Testis (tissue), 5 donors: ENCODE results near the gene OR11H1. TPM values are rescaled to one million over a fixed set of nuclear protein-coding genes. Genes with fewer than 3 reads are reported as not detected.
"Not testable (repeated sequence)": the region's sequence is repeated elsewhere in the genome, so short reads cannot be mapped to it uniquely, and the experiment has no call there.

Experiments used
- DNase-seq: peaks from one replicate; pipeline ENCODE4 v3.0.0-alpha.2; 2019
- H3K27ac ChIP-seq, 2 donors: fragments of 200-600 bp; sonication (generic); one replicate each; pipeline ENCODE4 v1.5.1; 2019
- H3K27me3 ChIP-seq: fragments of 200-600 bp; sonication (generic); one replicate; pipeline ENCODE4 v1.5.1; 2019
- H3K36me3 ChIP-seq: fragments of 200-600 bp; sonication (generic); one replicate; pipeline ENCODE4 v1.5.1; 2017; ENCODE audit warnings: low read depth; ENCODE audit errors: missing control alignments
- H3K4me1 ChIP-seq: fragments of 200-600 bp; sonication (generic); one replicate; pipeline ENCODE4 v1.5.1; 2019
- H3K4me3 ChIP-seq, 2 donors: fragments of 200-600 bp; sonication (generic); one replicate each; pipeline ENCODE4 v1.5.1; 2017 to 2019
- H3K9me3 ChIP-seq: fragments of 200-600 bp; sonication (generic); one replicate; pipeline ENCODE4 v1.5.1; 2017
- whole genome bisulfite sequencing, 2 donors: methylation state at CpG; one replicate each; pipeline ENCODE4 v1.1.5; 2018; 5-methylcytosine and 5-hydroxymethylcytosine counted together
- intact Hi-C: fragments of 100-400 bp; cut with DNase I; formaldehyde crosslinking; loops from one replicate; pipeline ENCODE4 v1.15.1; 2023; ENCODE audit warnings: low total_unique reads
- long read RNA-seq, 2 donors: transcript quantifications; one replicate each; lab custom pipeline, GENCODE V29; 2026
- polyA plus RNA-seq: library from polyadenylated mRNA; stranded (reverse); fragments of 350-450 nt; fragmentation: Illumina TruSeq; extraction: RNeasy Lipid Tissue Mini Kit (QIAGEN cat#74804); gene quantifications from one replicate; pipeline ENCODE4 v1.2.3, GENCODE V29; 2014; ENCODE audit warnings: low read depth, low replicate concordance; ENCODE audit not compliant: insufficient read depth
- total RNA-seq, 2 donors: library from RNA; depleted of rRNA; stranded (reverse); fragments of >200 nt; gene quantifications; one replicate each; pipeline ENCODE4 v1.2.3, GENCODE V29; 2016

Gene OR11H1, protein sequence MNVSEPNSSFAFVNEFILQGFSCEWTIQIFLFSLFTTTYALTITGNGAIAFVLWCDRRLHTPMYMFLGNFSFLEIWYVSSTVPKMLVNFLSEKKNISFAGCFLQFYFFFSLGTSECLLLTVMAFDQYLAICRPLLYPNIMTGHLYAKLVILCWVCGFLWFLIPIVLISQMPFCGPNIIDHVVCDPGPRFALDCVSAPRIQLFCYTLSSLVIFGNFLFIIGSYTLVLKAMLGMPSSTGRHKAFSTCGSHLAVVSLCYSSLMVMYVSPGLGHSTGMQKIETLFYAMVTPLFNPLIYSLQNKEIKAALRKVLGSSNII
- total RNA-seq (not detected), polyA plus RNA-seq (not detected)
- long read RNA-seq, donor 1, result 0 reads
- long read RNA-seq, donor 2, result 0 reads

DNA sequence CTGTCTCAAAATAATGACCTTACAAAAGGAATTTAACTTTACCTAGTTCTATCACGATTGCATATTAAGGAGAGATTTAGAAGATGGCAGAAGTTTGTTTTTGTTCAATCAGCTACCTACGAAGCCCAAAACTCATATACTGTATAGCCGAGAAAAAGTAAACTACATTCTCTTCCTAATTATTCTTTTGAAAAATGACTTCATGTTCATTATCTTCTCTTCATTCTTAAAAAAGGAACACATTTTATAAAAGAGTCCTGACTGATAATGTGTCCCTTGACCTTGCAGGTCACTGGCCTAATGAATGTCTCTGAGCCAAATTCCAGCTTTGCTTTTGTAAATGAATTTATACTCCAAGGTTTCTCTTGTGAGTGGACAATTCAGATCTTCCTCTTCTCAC, at the start of gene OR11H1:
Gene OR11H1, plus strand, starts transcription at position 301 of the 400 bp plus-strand sequence. Its CDS starts 0 bp downstream, at position 301.
- H3K4me3 ChIP-seq, H3K27me3 ChIP-seq, H3K27ac ChIP-seq, H3K4me1 ChIP-seq, intact Hi-C loops, H3K9me3 ChIP-seq, DNase-seq, H3K36me3 ChIP-seq: not testable (repeated sequence)
- WGBS, 2 donors, result no CpG with 5 or more reads among the region's 3 CpGs

DNA sequence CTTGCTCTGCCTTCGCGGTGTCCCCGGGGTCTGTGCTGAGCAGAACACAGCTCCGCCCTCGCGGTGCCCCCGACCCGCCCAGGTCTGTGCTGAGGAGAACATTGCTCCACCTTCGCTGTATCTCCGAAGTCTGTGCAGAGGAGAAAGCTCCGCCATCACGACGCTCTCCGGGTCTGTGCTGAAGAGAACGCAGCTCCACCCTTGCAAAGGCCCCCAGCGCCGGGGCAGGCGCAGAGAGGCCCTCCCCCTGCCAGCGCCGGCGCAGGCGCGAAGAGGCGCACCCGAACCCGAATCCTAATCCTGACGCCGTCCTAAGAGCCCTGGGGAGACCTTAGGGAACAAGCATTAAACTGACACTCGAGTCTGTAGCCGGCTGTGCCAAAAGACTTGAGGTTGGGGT, 18.0 kb upstream of the OR11H1 start:
- H3K27ac ChIP-seq, H3K4me3 ChIP-seq, intact Hi-C loops, H3K9me3 ChIP-seq, H3K36me3 ChIP-seq, H3K27me3 ChIP-seq, H3K4me1 ChIP-seq, DNase-seq: not testable (repeated sequence)
- no CpG with 5 or more reads among the region's 30 CpGs for WGBS, 2 donors

DNA sequence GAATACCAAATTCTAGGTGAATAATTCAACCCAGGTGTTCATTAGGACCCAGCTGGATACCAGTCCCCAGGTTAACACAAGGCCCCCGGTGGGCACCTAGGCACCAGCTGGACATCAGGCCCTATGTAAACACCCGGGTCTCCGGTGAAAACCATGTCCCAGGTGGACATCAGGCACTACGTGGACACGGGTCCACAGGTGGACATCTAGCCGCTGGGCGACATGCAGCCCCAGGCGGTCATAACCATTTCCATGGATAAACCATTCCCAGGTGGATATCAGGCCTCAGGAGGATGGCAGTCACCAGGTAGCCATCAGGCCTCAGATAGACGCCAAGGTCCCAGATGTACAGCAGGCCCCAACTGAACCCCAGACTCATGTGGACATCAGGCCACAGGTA, 12.1 kb upstream of the OR11H1 start:
- H3K27me3 ChIP-seq, DNase-seq, intact Hi-C loops, H3K4me3 ChIP-seq, H3K36me3 ChIP-seq, H3K27ac ChIP-seq, H3K4me1 ChIP-seq, H3K9me3 ChIP-seq: not testable (repeated sequence)
- WGBS, 2 donors, result 79 to 100% methylated on average over 1 to 8 of the region's 9 CpGs

DNA sequence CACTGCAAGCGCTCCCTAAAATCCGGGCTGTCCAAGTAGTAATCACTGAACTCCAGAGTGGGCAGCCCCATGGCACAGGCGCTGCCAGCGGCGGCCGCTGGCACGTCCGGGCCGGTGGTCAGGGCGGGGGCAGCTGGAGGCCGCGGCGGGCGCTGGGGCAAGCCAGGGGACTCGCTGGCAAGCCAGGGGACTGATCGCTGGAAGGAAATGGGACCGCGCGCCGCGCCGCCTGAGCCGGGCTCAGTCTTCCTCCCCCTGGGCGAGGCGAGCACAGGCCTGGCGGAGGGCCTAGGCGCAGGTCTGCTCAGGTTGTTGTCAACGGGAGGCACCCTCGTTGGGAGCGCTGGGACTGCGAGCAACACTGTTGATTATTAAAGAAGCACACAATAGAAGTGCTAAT, 25.8 kb downstream of the OR11H1 start:
- DNase-seq, result not testable (repeated sequence)

DNA sequence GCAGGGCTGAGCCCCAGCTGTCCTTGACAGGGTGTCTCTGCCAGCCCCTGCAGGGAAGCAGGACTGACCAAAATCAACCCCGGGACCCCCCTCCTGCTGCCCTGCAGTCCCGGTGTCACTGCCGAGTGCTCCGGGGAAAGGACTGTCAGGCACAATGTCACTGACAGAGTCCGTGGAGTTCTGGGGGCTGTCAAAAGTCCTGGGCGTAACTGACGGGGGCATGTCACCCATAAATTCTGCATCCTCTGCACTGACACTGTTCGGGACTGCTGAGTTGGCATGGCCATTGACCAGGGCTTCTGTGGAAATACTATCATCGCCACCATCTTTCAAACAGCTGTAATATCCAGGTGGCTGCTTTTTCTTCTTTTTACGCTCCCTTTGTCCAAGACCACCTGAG, 35.5 kb downstream of the OR11H1 start:
- H3K27me3 ChIP-seq, H3K4me3 ChIP-seq, DNase-seq, H3K9me3 ChIP-seq, H3K36me3 ChIP-seq, H3K4me1 ChIP-seq, H3K27ac ChIP-seq, intact Hi-C loops: not testable (repeated sequence)
- 65 to 75% methylated on average over 3 to 6 of the region's 10 CpGs for WGBS, 2 donors

More for the DNA sequence above, 25.8 kb downstream of the OR11H1 start:
- WGBS, 2 donors, result 65 to 76% methylated on average over 5 to 21 of the region's 31 CpGs
- H3K9me3 ChIP-seq, H3K27ac ChIP-seq, H3K36me3 ChIP-seq, H3K4me3 ChIP-seq, intact Hi-C loops, H3K27me3 ChIP-seq, H3K4me1 ChIP-seq: not testable (repeated sequence)

DNA sequence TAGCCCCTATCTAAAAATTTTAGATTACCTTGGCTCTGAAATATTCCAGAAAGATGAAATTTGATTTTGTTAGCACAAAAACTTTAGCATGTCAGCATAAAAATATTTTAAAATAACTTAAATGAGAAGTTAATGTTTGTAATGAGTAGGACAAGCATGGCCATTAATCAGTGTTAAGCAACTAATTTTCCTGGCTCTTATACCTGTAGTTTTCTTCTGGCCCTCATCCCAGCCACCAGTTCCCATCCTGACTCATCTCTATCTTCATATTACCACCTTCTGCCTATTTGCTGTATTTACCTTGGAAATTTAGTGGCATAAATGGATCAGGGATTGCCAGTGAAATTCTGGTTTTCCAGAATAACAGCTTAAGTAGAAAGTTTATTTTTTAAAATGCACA, 37.1 kb downstream of the OR11H1 start:
- H3K36me3 ChIP-seq, H3K4me3 ChIP-seq, DNase-seq, H3K27me3 ChIP-seq, H3K4me1 ChIP-seq, H3K27ac ChIP-seq, H3K9me3 ChIP-seq, intact Hi-C loops: not testable (repeated sequence)

Other genes with a start within 250 kb of the OR11H1 start
- 10 to 100 TPM; 33.6 to 57.6 TPM for gene POTEH, start 161.8 kb downstream of the OR11H1 start, total RNA-seq
- 2.4 TPM for gene POTEH, start 161.8 kb downstream of the OR11H1 start, polyA plus RNA-seq